GM21515 (cell line): ENCODE data around the gene S100A10.

ENCODE experiments used
- ATAC-seq: cut with Tn5 transposase; IDR thresholded peaks from one replicate; pipeline ENCODE4 v1.9.1; 2021; ENCODE audit not compliant: unreplicated experiment

The S100A10 gene

DNA sequence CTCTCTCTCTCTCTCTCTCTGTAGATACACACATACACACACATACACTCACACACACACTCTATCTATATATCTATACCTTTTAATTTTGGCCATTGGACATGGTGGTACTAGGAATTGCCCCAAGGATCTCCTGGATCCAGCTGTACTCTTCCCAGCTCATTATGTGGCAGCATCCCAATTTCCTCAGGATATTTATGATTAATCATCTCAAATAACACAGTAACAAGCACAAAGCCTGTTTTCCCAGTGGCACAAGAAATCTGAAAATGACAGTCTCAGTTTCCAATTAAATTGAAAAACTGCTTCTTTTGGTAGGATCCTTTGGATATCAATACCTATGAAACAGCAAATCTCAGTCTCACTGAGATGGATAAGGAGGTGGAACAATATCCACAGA, 27.6 kb downstream of the S100A10 start:
- no peak for ATAC-seq

DNA sequence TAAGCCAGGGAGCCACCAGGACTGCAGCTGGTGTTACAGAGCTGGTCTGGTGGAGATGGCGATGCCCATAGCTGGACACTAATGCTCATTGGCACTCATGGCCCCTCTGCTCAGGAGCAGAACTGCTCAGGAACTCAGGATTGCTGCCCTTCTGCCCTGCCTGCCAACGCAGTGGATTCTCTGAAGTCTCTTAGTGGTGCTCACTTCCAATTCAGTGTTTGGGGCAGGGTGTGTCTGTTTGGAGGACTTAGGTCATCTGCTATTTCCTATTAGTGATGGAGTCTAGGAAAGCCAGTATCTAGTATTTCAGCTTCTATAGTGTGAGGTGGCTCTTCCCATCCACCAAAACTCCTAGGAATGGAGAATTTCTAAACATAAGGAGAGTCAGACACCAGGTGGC, 29.1 kb downstream of the S100A10 start:
- ATAC-seq, result no peak

DNA sequence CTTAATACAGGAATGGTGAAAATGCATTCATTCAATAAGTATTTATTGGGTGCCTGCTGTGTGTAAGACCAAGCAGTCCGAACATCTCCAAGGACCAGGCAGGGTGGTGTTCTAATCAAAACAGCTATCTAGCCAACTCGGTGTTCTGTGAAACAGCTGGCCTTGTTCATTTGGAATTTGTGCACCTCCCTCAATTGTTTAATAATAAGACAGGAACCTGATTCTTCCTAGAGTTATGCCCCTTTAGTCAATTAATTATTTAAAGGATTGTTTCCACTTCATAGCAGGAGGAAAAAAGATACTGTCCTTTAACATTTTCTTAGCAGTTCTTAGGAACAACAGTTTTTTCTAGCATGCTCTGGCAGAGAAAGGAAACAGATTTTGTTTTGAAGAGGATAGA, 30.4 kb downstream of the S100A10 start:
- ATAC-seq, result no peak

DNA sequence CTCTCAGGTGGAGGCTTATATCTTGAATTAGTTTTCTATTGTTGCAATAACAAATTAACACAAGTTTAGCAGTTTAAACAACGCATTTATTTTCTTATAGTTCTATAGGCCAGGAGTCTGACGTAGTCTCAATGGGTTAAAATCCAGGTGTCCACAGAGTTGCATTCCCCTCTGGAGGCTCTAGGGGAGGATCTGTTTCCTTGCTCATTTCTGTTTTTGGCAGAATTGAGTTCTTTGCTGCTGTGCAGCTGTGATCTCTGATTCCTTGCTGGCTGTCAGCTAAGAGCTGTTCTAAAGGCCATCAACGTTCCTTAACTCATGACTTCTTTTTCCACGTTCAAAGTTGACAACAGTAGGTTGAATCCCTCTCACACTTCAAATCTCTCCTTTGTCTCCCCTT, 31.8 kb downstream of the S100A10 start:
- no peak for ATAC-seq

DNA sequence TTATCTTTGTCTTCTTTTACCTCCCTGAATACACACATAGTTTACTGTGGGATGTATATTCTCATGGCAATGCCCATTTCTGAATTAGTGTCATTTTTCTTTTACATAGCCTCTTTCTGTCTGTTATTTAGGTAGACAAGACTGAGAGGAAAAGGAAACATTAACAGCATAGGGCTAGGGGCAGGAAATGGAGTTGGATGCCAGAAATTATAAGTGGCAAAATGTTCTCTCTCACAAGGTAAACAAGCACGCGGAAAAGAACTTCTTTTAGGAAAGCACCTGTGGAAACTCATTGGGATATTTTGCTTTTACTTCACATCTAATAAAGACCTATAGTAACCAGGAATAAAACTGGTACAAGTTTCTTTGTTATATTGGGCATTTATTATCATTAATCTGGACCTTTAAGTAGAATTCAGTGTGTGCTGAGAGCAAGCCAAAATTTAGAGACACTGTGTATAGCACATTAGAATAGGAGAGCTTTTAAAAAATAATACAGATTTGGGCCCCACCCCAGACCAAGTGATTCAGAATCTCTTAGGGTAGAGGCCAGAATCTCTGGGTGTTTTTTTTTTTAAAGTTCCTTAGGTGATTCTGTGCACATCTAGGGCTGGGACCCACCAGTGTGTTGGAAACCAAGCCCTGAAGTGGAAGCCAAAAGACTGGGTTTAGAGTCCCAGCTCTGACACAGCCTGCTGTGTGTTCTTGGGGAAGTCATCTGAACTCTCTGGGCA, 32.7 kb downstream of the S100A10 start:
- no peak for ATAC-seq

DNA sequence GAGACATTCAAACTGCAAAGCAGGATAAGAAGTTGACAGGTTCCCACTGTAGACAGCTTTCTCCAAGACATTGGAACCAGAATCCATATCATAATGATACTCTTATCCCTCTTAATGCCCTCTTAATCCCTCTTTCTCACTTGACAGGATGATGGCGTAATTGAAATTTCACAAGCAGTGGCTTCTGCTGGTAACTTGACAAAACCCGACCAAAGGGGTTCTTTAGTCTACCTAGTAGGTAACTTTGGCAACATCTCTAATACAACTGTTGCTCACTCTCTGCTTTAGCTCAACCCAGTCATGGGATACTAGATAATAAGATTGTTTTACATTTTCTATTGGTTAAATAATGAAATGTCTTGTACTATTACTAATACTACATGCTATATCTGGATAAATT, 34.7 kb downstream of the S100A10 start:
- ATAC-seq, result no peak

DNA sequence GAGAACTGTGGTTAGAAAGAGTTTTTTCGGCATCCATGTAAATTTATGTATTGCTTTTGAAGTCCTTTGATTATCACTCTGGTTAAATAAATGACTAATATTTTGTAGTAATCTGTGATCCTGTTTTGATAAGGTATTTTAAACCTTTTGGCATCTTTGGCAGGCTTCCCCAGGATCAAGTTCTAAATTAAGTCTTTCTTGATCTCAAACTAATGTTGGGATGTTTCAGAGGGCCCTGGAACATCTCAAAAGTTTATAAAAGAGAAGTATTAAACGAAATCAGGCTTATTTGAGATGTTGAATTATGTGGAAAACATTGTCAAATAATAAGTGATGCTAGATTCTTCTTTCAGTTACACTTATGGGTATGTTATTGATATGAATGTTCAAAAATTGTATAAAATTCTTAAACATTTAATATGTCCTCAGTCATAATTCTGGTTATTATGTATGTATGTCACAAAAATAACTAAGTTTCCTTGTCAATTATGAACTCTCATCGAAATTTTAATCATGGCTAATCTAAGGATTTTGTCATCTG, 36.6 kb downstream of the S100A10 start:
- no peak for ATAC-seq

DNA sequence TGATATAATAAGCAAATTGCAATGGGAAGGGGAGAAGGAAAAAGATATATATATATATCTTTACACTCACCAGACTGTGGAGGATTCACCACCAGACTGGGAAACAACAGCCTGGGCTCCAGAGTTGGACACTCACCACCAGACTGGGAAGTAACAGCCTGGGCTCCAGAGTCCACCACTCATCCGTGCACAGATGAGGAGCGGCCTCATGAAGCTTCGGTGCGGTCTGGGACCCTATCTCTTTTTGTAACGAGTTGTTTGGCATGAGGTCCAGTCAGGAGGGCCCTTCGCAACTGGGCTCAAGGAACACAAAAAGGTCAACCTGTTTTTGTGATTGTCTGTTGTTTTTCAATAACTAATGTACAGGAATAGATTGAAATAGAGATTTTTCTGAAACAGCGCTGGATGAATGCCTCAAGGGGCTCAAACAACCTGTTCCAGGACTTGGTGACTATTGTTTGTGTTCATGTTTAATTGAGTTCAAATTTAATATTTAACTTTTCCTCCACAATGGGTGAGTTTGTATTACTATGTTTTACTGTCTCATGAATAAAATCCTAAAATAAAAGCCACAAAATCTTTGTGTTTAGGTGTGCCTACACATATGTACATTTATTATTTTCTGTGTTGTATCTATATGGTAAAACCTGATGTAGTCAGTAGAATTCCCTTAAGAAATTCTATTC, 40.1 kb downstream of the S100A10 start:
- no peak for ATAC-seq

DNA sequence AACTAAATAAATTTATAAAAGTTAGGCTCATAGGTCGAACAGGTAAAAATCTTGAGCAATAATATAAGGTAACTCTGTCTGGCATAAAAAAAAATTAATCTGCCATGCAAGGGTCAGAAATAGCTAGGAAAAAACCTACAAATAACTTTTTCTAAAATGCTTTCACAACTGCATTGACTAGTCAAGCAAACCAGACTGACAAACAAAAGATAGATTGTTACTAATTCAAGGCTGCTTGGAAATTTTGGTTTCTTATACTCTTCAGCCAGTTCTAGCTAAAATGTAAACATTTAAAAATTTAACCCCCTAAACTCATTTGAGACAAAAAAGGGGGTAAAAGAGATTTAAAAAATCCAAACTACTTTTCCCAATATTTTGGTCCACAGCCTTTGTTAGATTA, 40.8 kb downstream of the S100A10 start:
- ATAC-seq, result no peak

DNA sequence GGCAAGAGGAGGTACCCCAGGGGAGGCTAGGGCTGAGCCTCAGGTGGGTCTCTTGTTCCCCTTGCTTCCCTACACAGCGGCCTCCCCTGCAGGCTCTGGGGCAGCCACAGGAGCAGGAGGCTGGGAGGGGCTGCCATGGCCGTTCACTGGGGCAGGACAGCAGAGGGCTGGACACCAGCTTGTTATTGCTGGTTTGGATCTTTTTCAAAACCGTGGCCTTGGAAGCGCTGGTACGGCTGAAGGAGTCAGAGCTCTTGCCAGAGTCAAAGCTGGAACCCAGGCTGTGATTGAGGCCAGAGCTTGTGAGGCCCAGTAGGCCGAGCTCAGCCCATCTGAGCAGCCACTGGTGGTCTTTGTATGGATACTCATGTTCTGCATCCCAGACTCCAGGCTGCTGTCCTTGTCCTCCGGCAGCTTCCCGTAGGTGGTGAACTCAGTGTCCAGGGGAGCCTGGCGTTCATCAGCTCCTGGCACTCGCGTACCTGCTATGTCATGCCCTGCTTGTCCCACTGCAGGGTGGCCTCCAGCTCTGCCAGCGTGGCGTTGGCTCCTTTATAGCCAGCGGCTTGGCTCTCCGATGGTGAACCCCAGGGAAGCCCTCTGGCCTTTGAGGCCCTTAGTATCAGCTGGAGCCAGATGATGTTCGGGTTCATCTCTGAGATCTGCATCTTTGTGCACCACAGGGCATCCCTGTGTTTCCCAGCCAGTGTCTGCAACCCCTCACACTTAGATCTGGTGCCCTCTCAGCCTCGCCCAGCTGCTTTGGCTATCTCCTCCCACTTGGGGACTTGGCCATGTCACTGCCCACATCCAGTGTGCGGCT, 44.1 kb downstream of the S100A10 start:
- no peak for ATAC-seq

DNA sequence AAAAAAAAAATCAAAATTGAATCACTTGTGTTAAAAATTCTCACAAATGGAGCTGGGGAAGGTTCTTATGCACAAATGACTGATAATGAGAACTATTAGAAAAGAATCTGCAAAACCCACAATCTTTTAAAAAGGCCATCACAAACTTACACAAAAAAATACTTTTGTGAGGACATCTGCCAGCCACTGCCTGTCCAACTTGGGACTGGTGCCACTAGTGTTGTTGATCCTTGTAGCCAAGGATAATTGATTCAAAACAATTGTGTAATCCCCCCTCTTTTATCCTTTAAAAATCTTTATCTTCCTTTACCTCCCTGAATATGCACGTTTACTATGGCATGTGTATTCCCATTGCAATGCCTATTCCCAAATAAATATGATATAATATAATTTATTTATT, 45.2 kb downstream of the S100A10 start:
- ATAC-seq, result no peak

DNA sequence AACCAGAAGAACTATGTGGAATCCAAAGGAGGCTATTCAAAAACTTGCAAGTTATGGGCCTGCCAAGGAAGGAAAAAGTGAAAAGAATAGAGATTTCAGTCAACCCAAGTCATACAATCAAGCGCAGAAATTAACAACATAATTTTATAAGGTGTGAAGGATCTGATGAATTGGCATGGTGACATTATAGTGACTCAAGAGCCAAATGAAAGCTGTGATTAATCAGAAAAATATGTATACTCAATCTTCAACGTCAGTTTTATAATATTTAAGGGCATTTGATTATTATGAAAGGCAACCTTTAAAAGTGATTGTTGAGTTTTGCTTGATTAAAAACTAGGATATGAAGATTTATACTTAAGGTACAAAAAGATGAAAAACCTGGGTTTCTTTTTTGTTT, 46.5 kb downstream of the S100A10 start:
- ATAC-seq, result no peak

DNA sequence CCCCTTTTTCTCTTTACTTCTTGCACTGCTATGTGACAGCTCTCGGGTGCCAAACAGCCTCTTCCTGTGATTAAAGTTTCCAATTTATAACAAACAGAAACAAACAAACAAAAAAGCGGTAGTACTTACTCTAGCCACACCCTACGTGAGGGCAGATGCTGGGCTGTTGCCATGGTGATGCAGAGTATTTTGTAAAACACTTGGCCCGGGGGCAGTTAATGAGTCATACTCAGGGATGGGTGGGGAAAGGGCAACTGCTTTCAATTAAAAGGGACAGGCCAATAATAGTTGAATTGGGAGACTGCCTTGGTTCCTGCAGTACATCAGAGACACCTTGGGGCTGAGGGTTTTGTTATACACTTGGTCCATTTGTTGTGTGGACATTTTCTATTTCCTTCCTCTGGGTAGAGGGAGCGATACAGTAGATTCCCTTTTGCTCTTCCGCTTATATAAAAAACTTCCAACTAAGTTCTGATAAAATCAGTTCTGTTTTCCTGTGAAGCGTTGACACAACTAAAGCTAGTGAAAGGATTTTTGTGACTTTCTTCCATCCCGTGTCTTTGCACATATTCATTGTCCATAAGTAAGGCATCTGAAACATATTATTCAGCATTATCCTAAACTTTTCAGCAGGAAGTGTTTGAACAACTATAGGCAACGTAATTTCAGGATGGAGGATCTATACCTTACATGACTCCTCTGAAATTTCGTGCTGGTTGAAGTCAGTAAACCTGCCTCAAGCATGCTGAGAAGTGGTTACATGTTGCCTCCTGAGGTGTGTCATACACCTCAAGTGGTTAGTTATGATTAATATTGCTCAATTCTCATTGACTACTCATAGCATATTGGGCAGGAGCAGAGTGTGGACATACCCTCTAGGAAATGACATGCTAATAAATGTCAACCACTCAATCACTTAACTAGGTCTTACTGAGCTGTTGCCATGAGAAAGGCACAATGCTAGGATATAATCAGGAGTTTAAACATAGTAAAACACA, 47.6 kb downstream of the S100A10 start:
- no peak for ATAC-seq

DNA sequence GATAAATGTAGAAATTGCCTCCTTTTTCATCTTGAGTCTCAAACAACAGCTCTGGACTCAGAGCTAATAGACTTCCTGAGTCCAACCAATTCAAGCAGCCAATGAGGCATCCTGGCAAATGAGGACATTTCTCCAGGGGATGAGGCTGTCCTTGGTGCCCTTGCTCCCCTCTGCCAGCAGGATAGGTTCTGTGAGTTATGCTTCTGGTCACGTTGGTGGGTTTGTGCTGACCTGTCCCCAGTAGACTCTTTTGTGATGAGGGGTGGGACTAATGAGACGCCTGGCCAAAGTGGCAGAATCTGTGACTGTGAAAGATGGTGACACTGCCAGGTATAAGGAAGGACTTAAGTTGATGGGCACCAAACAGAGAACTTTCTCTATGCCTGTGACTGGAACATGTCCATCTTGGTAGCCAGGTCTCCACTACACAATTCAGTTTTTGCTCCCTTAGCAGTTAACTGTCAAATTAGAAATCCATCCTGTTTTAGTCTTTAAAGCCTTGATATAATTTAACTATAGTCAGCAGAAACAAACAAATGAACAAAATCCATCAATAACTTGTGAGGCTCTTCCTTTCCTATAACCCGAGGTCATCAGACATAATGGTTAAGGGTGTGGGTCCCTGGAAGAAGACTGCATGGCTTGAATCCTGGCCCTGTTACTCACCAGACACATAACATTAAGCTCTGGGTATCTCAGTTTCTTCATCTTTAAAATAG, 48.6 kb downstream of the S100A10 start:
- ATAC-seq, result no peak

DNA sequence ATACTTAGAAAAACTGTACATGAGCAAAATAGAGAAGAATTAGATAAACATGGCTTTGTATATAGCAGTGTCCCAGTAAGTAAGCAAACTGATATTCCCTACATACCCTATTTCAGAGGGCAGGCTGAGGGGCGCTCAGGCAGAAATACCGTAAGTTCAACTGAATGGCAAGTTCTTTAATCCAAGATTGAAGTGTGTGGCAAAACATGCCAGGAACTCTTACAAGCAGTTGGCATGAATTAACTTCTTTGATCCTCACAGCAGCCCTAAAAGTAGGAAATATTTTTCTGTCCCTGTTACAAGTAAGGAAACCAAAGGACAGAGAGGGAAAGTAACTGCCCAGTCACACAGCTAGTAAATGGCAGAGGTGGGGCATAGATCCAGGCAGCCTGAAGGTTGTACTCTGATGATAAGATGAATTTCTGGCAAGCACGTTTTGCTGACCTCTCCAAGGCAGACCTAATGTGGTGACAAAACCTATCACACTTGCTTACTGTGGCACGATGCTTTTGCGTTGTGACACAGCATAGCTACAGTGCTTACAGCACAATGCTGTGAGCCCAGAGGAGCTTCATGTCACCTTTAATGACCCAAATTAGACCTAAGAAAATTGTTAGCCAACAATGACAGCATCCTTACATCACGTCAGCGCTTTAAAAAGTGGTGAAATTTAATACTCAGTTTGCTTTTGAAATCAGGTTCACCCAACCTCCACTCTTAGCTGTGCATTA, 49.4 kb downstream of the S100A10 start:
- ATAC-seq, result no peak

DNA sequence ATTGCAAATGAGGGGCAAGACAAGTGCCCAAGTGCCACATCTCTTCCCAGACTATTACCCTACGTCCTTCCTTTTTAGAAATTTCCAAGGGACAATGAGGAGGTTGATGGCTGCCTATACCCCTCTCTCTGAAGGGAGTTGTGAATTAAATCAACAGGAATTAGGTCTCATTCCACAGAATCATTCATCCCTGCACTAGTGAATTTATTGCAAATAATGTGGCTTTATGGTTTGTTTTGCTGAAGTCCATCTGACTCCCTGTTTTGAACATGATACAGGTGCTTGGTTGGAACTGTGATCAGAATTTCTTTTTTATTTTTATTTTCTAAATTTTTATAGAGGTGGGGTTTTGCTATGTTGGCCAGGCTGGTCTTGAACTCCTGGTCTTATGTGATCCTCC, 50.1 kb downstream of the S100A10 start:
- ATAC-seq, result no peak

DNA sequence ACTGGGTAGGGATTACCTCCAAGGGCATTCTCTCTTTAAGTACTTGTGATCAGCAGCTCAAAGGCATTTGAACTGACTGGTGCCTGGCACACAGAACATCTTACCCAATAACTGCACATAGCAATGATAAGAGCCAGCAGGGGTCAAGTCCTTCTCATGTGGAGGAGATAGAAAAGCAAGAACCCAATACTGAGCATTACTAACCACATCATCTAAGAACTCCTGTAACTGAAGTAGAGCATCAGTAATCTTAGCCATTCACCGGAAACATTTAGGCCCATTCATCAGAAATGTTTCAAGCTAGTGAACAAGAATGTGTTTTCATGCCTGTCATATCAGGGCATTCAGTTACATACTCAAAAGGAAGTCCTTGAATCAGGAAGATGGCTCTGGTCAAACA, 50.8 kb downstream of the S100A10 start:
- no peak for ATAC-seq

DNA sequence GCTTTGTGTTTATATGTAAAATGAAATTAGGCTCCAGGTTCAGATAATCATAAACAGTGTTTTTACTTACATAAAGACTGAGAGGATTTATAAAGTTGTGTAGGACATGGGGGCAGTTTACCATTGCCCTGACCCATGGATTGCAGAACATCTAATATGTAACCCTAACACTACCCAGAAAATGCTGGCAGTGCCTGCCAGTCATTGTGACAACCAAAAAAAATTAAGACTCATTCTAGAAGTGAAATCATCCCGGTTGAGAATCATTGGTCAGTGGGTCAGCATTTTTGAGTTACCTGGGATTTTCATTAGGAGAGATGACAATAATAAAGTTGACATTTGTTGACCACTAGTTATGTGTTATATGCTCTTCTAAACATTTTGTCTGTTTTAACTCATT, 53.1 kb downstream of the S100A10 start:
- no peak for ATAC-seq

DNA sequence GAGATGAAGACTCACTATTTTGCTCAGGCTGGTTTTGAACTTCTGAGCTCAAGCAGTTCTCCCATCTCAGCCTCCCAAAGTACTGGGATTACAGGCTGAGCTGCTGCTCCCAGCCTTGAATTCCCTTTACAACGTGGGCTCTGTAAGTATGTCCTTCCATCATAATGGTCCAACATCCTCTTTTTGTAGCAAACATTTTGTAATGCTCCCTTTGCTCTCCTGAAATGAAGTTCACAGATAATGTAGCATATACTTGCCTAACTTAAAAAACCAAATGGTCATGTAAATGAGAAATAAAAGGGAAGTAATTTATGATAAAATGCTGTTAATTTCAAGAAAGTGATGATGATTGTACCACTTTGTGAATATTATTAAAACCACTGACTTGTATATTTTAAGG, 53.9 kb downstream of the S100A10 start:
- ATAC-seq, result no peak
